Colonic mucosa (tissue), 4 donors: ENCODE data around the gene FBP1. TPM values are rescaled to one million over a fixed set of nuclear protein-coding genes. Genes with fewer than 3 reads are reported as not detected.

ENCODE experiments used
- DNase-seq: peaks from one replicate; pipeline ENCODE4 v3.0.0-alpha.2; 2020
- H3K27ac ChIP-seq: fragments of 200-600 bp; one replicate; pipeline ENCODE4 v1.8.0; 2021
- H3K27me3 ChIP-seq: fragments of 200-600 bp; one replicate; pipeline ENCODE4 v1.8.0; 2021
- H3K36me3 ChIP-seq: fragments of 200-600 bp; one replicate; pipeline ENCODE4 v1.8.0; 2021
- H3K4me1 ChIP-seq: fragments of 200-600 bp; one replicate; pipeline ENCODE4 v1.8.0; 2021; ENCODE audit warnings: mild to moderate bottlenecking
- H3K4me3 ChIP-seq: fragments of 200-600 bp; one replicate; pipeline ENCODE4 v1.8.0; 2021
- H3K9ac ChIP-seq, 2 donors: one replicate each; pipeline ENCODE4 v1.7.0; 2013; ENCODE audit warnings: control low read depth in 2 of 2, low read depth in 2 of 2, low read length in 2 of 2
- H3K9me3 ChIP-seq: fragments of 200-600 bp; one replicate; pipeline ENCODE4 v1.8.0; 2021
- intact Hi-C: fragments of 100-400 bp; cut with DNase I; formaldehyde crosslinking; loops from one replicate; pipeline ENCODE4 v1.14.1; 2022
- total RNA-seq, 2 donors: library from RNA; stranded (reverse); fragmentation: NEBNext Ultra II Directional in 1 of 2; extraction: Animal tissue kit (Norgen Biotek cat#: 25700) in 1 of 2; gene quantifications; one replicate each; pipeline ENCODE4 v1.2.1, GENCODE V29; 2021
- TF ChIP-seq, protein P1 (sequence below): fragments of 200-600 bp; IDR thresholded peaks from one replicate; pipeline ENCODE4 v1.8.0; 2022; ENCODE audit warnings: antibody characterized with exemption, mild to moderate bottlenecking
- donor health status: healthy.
- donor health status: DM: no; HTN: no; CAD: no.
- donor health status: DM: no; HTN: no; CAD: no.

Gene FBP1
- total RNA-seq, 2 donors from 2014 or later = 43.8 to 51.4 TPM

DNA sequence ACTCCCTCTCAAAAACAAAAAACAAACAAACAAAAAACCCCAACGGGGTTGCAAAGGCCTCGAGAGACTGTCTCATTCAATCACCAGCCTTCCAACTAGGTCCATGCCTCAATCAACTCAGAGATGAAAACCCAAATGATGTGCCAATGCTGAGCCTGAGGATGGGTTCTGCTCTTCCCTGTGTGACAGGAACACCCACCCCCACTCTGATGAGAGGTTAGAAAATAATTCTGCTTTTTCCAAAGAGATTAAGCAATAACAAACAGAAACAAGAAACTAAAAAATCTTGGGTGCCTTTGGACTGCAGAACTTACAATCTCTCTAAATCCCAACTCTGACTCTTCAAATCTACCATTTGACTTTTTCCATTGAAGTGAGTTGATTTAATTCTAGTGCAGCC is 25.5 kb upstream of the FBP1 start:
- Histone ChIP-seq H3K27ac (no peak overlapping the region), H3K4me3 (no peak overlapping the region), H3K9me3 (no peaks in the 10 kb centered on the region), H3K9ac (no peak overlapping the region), H3K27me3 (no peaks in the 10 kb centered on the region), H3K4me1 (no peaks in the 10 kb centered on the region), H3K36me3 (no peaks in the 10 kb centered on the region)
- intact Hi-C loops = no loop called here
- TF ChIP-seq, protein P1, sequence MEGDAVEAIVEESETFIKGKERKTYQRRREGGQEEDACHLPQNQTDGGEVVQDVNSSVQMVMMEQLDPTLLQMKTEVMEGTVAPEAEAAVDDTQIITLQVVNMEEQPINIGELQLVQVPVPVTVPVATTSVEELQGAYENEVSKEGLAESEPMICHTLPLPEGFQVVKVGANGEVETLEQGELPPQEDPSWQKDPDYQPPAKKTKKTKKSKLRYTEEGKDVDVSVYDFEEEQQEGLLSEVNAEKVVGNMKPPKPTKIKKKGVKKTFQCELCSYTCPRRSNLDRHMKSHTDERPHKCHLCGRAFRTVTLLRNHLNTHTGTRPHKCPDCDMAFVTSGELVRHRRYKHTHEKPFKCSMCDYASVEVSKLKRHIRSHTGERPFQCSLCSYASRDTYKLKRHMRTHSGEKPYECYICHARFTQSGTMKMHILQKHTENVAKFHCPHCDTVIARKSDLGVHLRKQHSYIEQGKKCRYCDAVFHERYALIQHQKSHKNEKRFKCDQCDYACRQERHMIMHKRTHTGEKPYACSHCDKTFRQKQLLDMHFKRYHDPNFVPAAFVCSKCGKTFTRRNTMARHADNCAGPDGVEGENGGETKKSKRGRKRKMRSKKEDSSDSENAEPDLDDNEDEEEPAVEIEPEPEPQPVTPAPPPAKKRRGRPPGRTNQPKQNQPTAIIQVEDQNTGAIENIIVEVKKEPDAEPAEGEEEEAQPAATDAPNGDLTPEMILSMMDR = no peak
- no peak for DNase-seq

DNA sequence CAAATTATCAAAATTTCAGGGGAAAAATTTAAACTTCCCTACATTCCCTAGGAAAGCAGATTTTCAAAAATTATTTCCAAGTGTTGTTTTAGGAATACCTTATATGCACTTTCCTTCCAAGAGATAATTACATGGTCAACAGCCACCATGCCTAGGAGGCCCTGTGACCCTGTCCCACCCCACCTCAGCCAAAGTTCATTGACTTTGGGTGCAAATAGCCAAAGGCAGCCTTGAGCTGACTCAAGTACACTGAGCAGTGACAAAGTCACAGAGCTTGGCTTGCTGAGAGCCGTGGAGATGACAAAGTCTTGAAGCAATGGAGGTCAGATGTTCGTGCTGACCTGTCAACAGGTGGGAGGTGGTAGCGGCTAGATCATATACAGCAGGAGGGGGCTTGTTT is 24.3 kb upstream of the FBP1 start:
- H3K27me3 ChIP-seq = no peaks in the 10 kb centered on the region
- no peaks in the 10 kb centered on the region for H3K4me1 ChIP-seq
- H3K4me3 ChIP-seq = no peak overlapping the region
- intact Hi-C loops = no loop called here
- TF ChIP-seq, protein P1 = no peak
- no peak for DNase-seq
- H3K36me3 ChIP-seq = no peaks in the 10 kb centered on the region
- no peaks in the 10 kb centered on the region for H3K9me3 ChIP-seq
- no peak overlapping the region for H3K9ac ChIP-seq
- H3K27ac ChIP-seq = no peak overlapping the region

DNA sequence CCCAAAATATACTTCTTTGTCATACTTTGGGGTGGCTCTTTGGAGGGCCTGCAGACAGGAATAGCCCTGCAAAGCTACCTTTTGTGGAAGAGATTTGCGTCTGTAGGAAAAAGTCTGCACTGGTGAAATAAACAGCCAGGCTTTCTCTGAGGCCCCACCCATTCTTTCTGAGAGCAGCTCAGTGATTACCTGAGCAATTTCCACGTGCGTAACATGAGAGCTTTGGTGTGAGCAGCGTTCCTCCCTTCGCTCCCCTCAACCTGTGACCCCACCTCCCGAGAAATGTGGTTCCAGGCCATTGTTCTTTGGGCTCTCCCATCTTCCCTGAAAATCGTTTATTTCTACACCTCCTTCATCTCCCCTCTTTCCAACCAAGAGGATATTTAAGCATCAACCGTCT is 23.8 kb upstream of the FBP1 start:
- Histone ChIP-seq H3K4me3 (no peak overlapping the region), H3K9me3 (no peaks in the 10 kb centered on the region), H3K27ac (no peak overlapping the region), H3K4me1 (no peaks in the 10 kb centered on the region), H3K27me3 (no peaks in the 10 kb centered on the region), H3K36me3 (no peaks in the 10 kb centered on the region), H3K9ac (no peak overlapping the region)
- TF ChIP-seq, protein P1 = no peak
- intact Hi-C loops = no loop called here
- DNase-seq = no peak

DNA sequence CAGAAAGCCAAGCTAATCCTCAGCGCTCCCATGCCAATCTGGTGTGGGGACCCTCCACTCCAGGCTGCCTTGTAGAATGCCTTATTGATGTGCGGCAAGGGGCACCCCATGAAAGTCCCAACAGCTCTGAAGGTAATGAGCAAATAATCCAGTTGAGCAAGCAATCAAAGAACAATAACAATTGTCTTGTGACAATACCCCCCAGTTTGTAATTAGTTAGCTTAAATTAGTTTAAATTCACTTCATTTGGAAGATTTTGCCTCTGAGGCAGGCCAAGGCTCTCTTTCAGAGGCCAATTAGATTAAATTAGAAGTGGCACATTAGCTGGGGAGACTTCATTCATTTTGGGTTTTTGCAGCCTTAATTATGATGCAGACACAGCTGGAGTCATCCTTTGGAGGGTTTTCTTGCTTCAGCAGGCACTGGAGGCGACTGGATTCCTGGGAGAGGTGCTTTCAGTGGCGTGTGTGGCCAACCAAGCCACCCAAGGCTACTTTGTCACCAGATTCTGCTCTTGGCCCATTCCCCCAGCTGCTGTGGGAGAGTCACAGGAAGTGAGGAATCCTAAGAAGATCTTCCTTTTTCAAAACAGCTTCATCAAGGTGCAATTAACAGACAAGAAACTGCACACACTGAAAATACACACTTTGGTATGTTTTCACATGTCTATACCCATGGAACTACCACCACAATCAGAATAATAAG is 17.9 kb upstream of the FBP1 start:
- H3K27me3 ChIP-seq = no peaks in the 10 kb centered on the region

DNA sequence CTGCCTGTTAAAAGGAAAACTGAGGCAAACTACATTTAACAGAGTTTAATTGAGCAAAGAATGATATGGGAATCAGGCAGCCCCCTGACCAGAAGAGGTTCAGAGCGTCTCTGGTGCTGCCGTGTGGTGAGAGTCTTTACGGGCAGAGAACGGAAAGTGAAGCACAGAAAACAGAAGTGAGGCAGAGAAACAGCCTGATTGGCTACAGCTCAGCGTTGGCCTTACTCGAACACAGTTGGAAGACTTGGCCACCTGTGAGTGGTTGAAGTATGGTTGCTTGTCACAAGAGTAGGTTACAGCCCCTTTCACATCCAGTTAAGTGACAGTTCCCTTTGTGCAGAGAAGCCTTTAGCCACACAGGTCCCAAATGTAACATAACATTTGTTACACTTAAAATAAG is 16.9 kb upstream of the FBP1 start:
- Histone ChIP-seq H3K27me3 (no peaks in the 10 kb centered on the region), H3K4me1 (no peaks in the 10 kb centered on the region), H3K36me3 (no peaks in the 10 kb centered on the region), H3K9ac (no peak overlapping the region), H3K9me3 (no peaks in the 10 kb centered on the region), H3K27ac (no peak overlapping the region), H3K4me3 (no peak overlapping the region)
- intact Hi-C loops = no loop called here
- DNase-seq = no peak
- TF ChIP-seq, protein P1 = no peak

More for the DNA sequence above, 17.9 kb upstream of the FBP1 start:
- no peak for DNase-seq
- Histone ChIP-seq H3K36me3 (no peaks in the 10 kb centered on the region), H3K4me1 (no peaks in the 10 kb centered on the region), H3K9ac (no peak overlapping the region), H3K9me3 (no peaks in the 10 kb centered on the region), H3K27ac (no peak overlapping the region), H3K4me3 (no peak overlapping the region)
- intact Hi-C loops = no loop called here
- TF ChIP-seq, protein P1 = no peak
